GM18868 (cell line): Measurements from ENCODE around the gene CACTIN.

ENCODE experiments used
- ATAC-seq: cut with Tn5 transposase; IDR thresholded peaks from one replicate; pipeline ENCODE4 v1.9.1; 2021; ENCODE audit warnings: mild to moderate bottlenecking, moderate library complexity; ENCODE audit not compliant: unreplicated experiment

Gene CACTIN

GRCh38 chr19:3664879-3665642 lies 38.5 kb upstream of the CACTIN start:
- no peak for ATAC-seq

- ATAC-seq: no peak
These were observed 37.2 kb upstream of the CACTIN start for GRCh38 chr19:3663838-3664237.

- no peak for ATAC-seq
These were observed 35.0 kb upstream of the CACTIN start for GRCh38 chr19:3661284-3662238.

GRCh38 chr19:3660493-3661219 lies 34.1 kb upstream of the CACTIN start:
- no peak for ATAC-seq

GRCh38 chr19:3659746-3660112 lies 33.1 kb upstream of the CACTIN start:
- ATAC-seq: no peak

GRCh38 chr19:3658870-3659745 lies 32.5 kb upstream of the CACTIN start:
- no peak for ATAC-seq

GRCh38 chr19:3658004-3658869 lies 31.6 kb upstream of the CACTIN start:
- no peak for ATAC-seq

GRCh38 chr19:3657395-3657769 lies 30.8 kb upstream of the CACTIN start:
- ATAC-seq: no peak

GRCh38 chr19:3656747-3657394 lies 30.3 kb upstream of the CACTIN start:
- no peak for ATAC-seq

GRCh38 chr19:3656073-3656746 lies 29.6 kb upstream of the CACTIN start:
- no peak for ATAC-seq

GRCh38 chr19:3655402-3656072 lies 28.9 kb upstream of the CACTIN start:
- no peak for ATAC-seq

- ATAC-seq: no peak
These were observed 27.4 kb upstream of the CACTIN start for GRCh38 chr19:3653865-3654513.

- no peak for ATAC-seq
These were observed 26.6 kb upstream of the CACTIN start for GRCh38 chr19:3653081-3653795.

GRCh38 chr19:3652422-3652821 lies 25.8 kb upstream of the CACTIN start:
- no peak for ATAC-seq

- no peak for ATAC-seq
These were observed 25.1 kb upstream of the CACTIN start for GRCh38 chr19:3651684-3652083.

GRCh38 chr19:3649888-3650287 lies 23.3 kb upstream of the CACTIN start:
- no peak for ATAC-seq
